ENCODE results near the gene TMEM164. TPM values are rescaled to one million over a fixed set of nuclear protein-coding genes. Genes with fewer than 3 reads are reported as not detected.

Gene TMEM164
- total RNA-seq, 1 donor from 2014 or later: 6.9 TPM

GRCh38 chrX:110003167-110004156, 548 bp downstream of the TMEM164 start:
- DNase-seq (ENCODE audit: low spot score in 2 of 2) (no peak), FAIRE-seq (no peak)

- no peak for DNase-seq (ENCODE audit: low spot score in 2 of 2)
Measured at GRCh38 chrX:110004215-110004614, 1.3 kb downstream of the TMEM164 start.

GRCh38 chrX:110004731-110005369, 1.9 kb downstream of the TMEM164 start:
- no peak for DNase-seq (ENCODE audit: low spot score in 2 of 2)

More at GRCh38 chrX:110004215-110004614, 1.3 kb downstream of the TMEM164 start:
- no peak for FAIRE-seq

GRCh38 chrX:110006161-110006560, 3.2 kb downstream of the TMEM164 start:
- FAIRE-seq: no peak
- DNase-seq (ENCODE audit: low spot score in 2 of 2): no peak

More at GRCh38 chrX:110004731-110005369, 1.9 kb downstream of the TMEM164 start:
- FAIRE-seq: no peak

- no peak for FAIRE-seq
Measured at GRCh38 chrX:110006821-110007375, 4.0 kb downstream of the TMEM164 start.

GRCh38 chrX:110008011-110008635, 5.2 kb downstream of the TMEM164 start:
- DNase-seq (ENCODE audit: low spot score in 2 of 2): no peak
- FAIRE-seq: no peak

More at GRCh38 chrX:110006821-110007375, 4.0 kb downstream of the TMEM164 start:
- no peak for DNase-seq (ENCODE audit: low spot score in 2 of 2)

GRCh38 chrX:110012818-110013485, 10.0 kb downstream of the TMEM164 start:
- no peak for FAIRE-seq

GRCh38 chrX:110013968-110014367, 11.1 kb downstream of the TMEM164 start:
- no peak for DNase-seq (ENCODE audit: low spot score in 2 of 2)
- no peak for FAIRE-seq

More at GRCh38 chrX:110012818-110013485, 10.0 kb downstream of the TMEM164 start:
- no peak for DNase-seq (ENCODE audit: low spot score in 2 of 2)

GRCh38 chrX:110015032-110015431, 12.1 kb downstream of the TMEM164 start:
- DNase-seq (ENCODE audit: low spot score in 2 of 2) (no peak), FAIRE-seq (no peak)

- no peak for DNase-seq (ENCODE audit: low spot score in 2 of 2)
- no peak for FAIRE-seq
Measured at GRCh38 chrX:110015915-110016314, 13.0 kb downstream of the TMEM164 start.

- DNase-seq (ENCODE audit: low spot score in 2 of 2) (no peak), FAIRE-seq (no peak)
Measured at GRCh38 chrX:110020536-110020935, 17.6 kb downstream of the TMEM164 start.

GRCh38 chrX:110021258-110022022, 18.5 kb downstream of the TMEM164 start:
- no peak for FAIRE-seq
- no peak for DNase-seq (ENCODE audit: low spot score in 2 of 2)

GRCh38 chrX:110022599-110023448, 19.9 kb downstream of the TMEM164 start:
- DNase-seq (ENCODE audit: low spot score in 2 of 2) (no peak), FAIRE-seq (no peak)

- no peak for FAIRE-seq
- no peak for DNase-seq (ENCODE audit: low spot score in 2 of 2)
Measured at GRCh38 chrX:110025395-110025794, 22.5 kb downstream of the TMEM164 start.

- FAIRE-seq: no peak
- no peak for DNase-seq (ENCODE audit: low spot score in 2 of 2)
Measured at GRCh38 chrX:110026099-110026844, 23.4 kb downstream of the TMEM164 start.

GRCh38 chrX:110032534-110033147, 29.7 kb downstream of the TMEM164 start:
- no peak for DNase-seq (ENCODE audit: low spot score in 2 of 2)
- no peak for FAIRE-seq

GRCh38 chrX:110034036-110034435, 31.1 kb downstream of the TMEM164 start:
- DNase-seq (ENCODE audit: low spot score in 2 of 2): no peak
- FAIRE-seq: no peak

All from frontal cortex (tissue), 4 donors.